Fibroblast of villous mesenchyme (primary cell): Measurements from ENCODE around the gene PLA2G2F. TPM values are rescaled to one million over a fixed set of nuclear protein-coding genes. Genes with fewer than 3 reads are reported as not detected.

Source experiments
- DNase-seq: peaks from one replicate; pipeline ENCODE4 v3.0.0-alpha.2; 2010; ENCODE audit warnings: low read depth
- H3K4me3 ChIP-seq: 2 replicates; pipeline ENCODE4 v1.5.1; 2011; ENCODE audit warnings: low read depth, mild to moderate bottlenecking, low read length
- CTCF ChIP-seq: IDR thresholded peaks from 2 replicates; pipeline ENCODE4 v1.5.1; 2012; ENCODE audit warnings: low read depth, mild to moderate bottlenecking, low read length; ENCODE audit not compliant: insufficient read depth
- total RNA-seq: library from RNA; depleted of rRNA; stranded (reverse); fragments of >200 nt; gene quantifications from 2 replicates; pipeline ENCODE4 v1.2.3, GENCODE V29; 2012

Gene PLA2G2F
- total RNA-seq, 1 donor: not detected

- no peak for DNase-seq
- no peak overlapping the region for H3K4me3 ChIP-seq
- TF ChIP-seq CTCF: no peak
These were observed 40.4 kb downstream of the PLA2G2F start for GRCh38 chr1:20179371-20180128.

GRCh38 chr1:20180129-20180843 is 41.2 kb downstream of the PLA2G2F start:
- no peak overlapping the region for H3K4me3 ChIP-seq
- TF ChIP-seq CTCF: no peak
- DNase-seq: no peak

- DNase-seq: no peak
- TF ChIP-seq CTCF: no peak
These were observed 41.7 kb downstream of the PLA2G2F start for GRCh38 chr1:20180844-20181207.

GRCh38 chr1:20182415-20182814 is 43.3 kb downstream of the PLA2G2F start:
- no peak overlapping the region for H3K4me3 ChIP-seq
- TF ChIP-seq CTCF: no peak
- DNase-seq: no peak

More at GRCh38 chr1:20180844-20181207, 41.7 kb downstream of the PLA2G2F start:
- H3K4me3 ChIP-seq: no peak overlapping the region

GRCh38 chr1:20183035-20183434 is 43.9 kb downstream of the PLA2G2F start:
- DNase-seq: no peak
- no peak for TF ChIP-seq CTCF
- H3K4me3 ChIP-seq: no peak overlapping the region

- TF ChIP-seq CTCF: no peak
- no peak for DNase-seq
- H3K4me3 ChIP-seq: no peak overlapping the region
These were observed 44.6 kb downstream of the PLA2G2F start for GRCh38 chr1:20183616-20184271.
